Measurements from ENCODE around the gene PCED1A. TPM values are rescaled to one million over a fixed set of nuclear protein-coding genes. Genes with fewer than 3 reads are reported as not detected.

PCED1A gene
- total RNA-seq, 2 experiments from 2014 or later = 33.9 to 34.3 TPM

GRCh38 chr20:2875690-2876203 lies 35.3 kb upstream of the PCED1A start:
- ATAC-seq (no peak), DNase-seq (no peak)
- peaks cover 54% of the 10 kb centered on the region for H3K4me1 Mint-ChIP-seq (ENCODE audit: low read depth)
- peak overlapping the region; percentile 14 for H3K4me3 Mint-ChIP-seq
- no peaks in the 10 kb centered on the region for H3K27me3 Mint-ChIP-seq
- ChIA-PET POLR2A (interaction anchor here (0.5 to 1.5 kb wide), 3 partner anchors 109 to 221 kb away, joined by 3 to 5 read pairs (median 3); no protein-coding TSS in a partner anchor), CTCF (interaction anchor here (1.5 kb wide), 1 partner anchor 17 kb away, joined by 3 read pairs; no protein-coding TSS in a partner anchor)
- no peaks in the 10 kb centered on the region for H3K9me3 Mint-ChIP-seq
- intact Hi-C loops (cut with micrococcal nuclease) = no loop called here
- peaks cover 32% of the 10 kb centered on the region for H3K36me3 Mint-ChIP-seq (ENCODE audit: low read depth)
- no peak for TF ChIP-seq CTCF (IDR thresholded peaks at IDR 0.05)
- peak overlapping the region; percentile 9 for H3K27ac Mint-ChIP-seq

- POLR2A ChIA-PET = interaction anchor here (0.6 to 1.5 kb wide), 5 partner anchors 9 to 175 kb away, joined by 3 to 5 read pairs (median 3); no protein-coding TSS in a partner anchor
- no peak for TF ChIP-seq CTCF (IDR thresholded peaks at IDR 0.05)
- DNase-seq (peak; percentile 53), ATAC-seq (no peak)
- CTCF ChIA-PET = interaction anchor here (0.9 to 1.0 kb wide), 2 partner anchors 9 to 121 kb away, joined by 3 to 5 read pairs; no protein-coding TSS in a partner anchor
- Mint-ChIP-seq H3K27me3 (no peaks in the 10 kb centered on the region), H3K9me3 (no peaks in the 10 kb centered on the region), H3K36me3 (ENCODE audit: low read depth) (peaks cover 29% of the 10 kb centered on the region), H3K4me3 (peak overlapping the region; percentile 82), H3K27ac (peak overlapping the region; percentile 89), H3K4me1 (ENCODE audit: low read depth) (peaks cover 54% of the 10 kb centered on the region)
- intact Hi-C loops (cut with micrococcal nuclease) = no loop called here
Measured at GRCh38 chr20:2874456-2874855, 34.0 kb upstream of the PCED1A start.

GRCh38 chr20:2873747-2874041 lies 33.2 kb upstream of the PCED1A start:
- H3K4me3 Mint-ChIP-seq = peak overlapping the region; percentile 82
- TF ChIP-seq CTCF (IDR thresholded peaks at IDR 0.05) = no peak
- POLR2A ChIA-PET = interaction anchor here (0.6 to 2.2 kb wide), 8 partner anchors 8 to 186 kb away, joined by 3 to 10 read pairs (median 4); partner anchors contain the start of genes PCED1A and VPS16
- H3K9me3 Mint-ChIP-seq = no peaks in the 10 kb centered on the region
- no peaks in the 10 kb centered on the region for H3K27me3 Mint-ChIP-seq
- H3K4me1 Mint-ChIP-seq (ENCODE audit: low read depth) = peaks cover 54% of the 10 kb centered on the region
- ATAC-seq (peak; percentile 32), DNase-seq (peak; percentile 75)
- H3K27ac Mint-ChIP-seq = peak overlapping the region; percentile 89
- intact Hi-C loops (cut with micrococcal nuclease) = no loop called here
- CTCF ChIA-PET = interaction anchor here (1.0 kb wide), 1 partner anchor 28 kb away, joined by 3 read pairs; no protein-coding TSS in a partner anchor
- H3K36me3 Mint-ChIP-seq (ENCODE audit: low read depth) = peaks cover 29% of the 10 kb centered on the region

GRCh38 chr20:2873010-2873746 lies 32.7 kb upstream of the PCED1A start, which contains the start of gene PTPRA:
TSS of gene PTPRA (plus strand) at chr20:2873481. CDS start at chr20:2964278, 90,797 bp downstream.
- CTCF ChIA-PET = interaction anchor here (1.0 kb wide), 3 partner anchors 21 to 56 kb away, joined by 3 read pairs; no protein-coding TSS in a partner anchor

More at GRCh38 chr20:2873010-2873746, 32.7 kb upstream of the PCED1A start, which contains the start of gene PTPRA:
- POLR2A ChIA-PET = interaction anchor here (0.6 to 2.2 kb wide), 14 partner anchors 9 to 403 kb away, joined by 3 to 10 read pairs (median 4); partner anchors contain the start of genes NOP56, PCED1A, SNRPB and VPS16
- Mint-ChIP-seq H3K36me3 (ENCODE audit: low read depth) (peaks cover 26% of the 10 kb centered on the region), H3K9me3 (no peaks in the 10 kb centered on the region), H3K4me3 (peak within 1 kb of the TSS; percentile 82), H3K27ac (peak within 1 kb of the TSS; percentile 94), H3K27me3 (no peaks in the 10 kb centered on the region), H3K4me1 (ENCODE audit: low read depth) (peaks cover 51% of the 10 kb centered on the region)
- peak; percentile 85 for ATAC-seq
- no peak for TF ChIP-seq CTCF (IDR thresholded peaks at IDR 0.05)
- intact Hi-C loops (cut with micrococcal nuclease) = no loop called here
- peak; percentile 95 for DNase-seq

Data from activated CD8-positive, alpha-beta T cell treated with anti-CD3 and anti-CD28 coated beads for 36 hours (primary cell).